Measurements from ENCODE around the gene LHPP.

Gene LHPP

GRCh38 chr10:124621637-124622036 lies 160.0 kb downstream of the LHPP start:
- DNase-seq (ENCODE audit: low read depth in 1 of 2, low spot score in 1 of 2) = no peak
- TF ChIP-seq JUND (IDR thresholded peaks at IDR 0.05; ENCODE audit: low read depth) = no peak
- in situ Hi-C loops (cut with HindIII; ENCODE audit: low pct_unique_long_range_greater_than_20kb, low sequenced_read_pairs) = no loop called here

DNA sequence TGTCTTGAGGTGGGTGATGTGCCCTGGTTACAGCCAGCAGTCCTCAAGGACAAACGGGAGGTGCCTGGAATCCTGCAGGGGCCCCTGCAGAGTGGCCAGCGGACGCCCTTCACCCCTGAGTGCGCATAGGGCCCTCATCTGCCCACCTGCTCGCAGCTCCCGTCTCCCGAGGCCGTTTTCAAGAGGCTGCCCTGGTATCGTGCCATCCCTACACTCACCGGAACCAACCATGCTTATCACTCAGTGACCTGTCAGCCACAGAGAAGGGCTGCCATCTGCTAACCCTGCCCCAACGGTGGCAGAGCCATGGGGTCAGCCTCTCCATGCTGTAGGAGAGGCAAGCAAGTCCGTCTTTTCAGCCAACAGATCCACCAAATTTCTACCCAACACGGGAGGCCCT lies 160.5 kb downstream of the LHPP start:
- no peak for DNase-seq (ENCODE audit: low read depth in 1 of 2, low spot score in 1 of 2)
- in situ Hi-C loops (cut with HindIII; ENCODE audit: low pct_unique_long_range_greater_than_20kb, low sequenced_read_pairs) = no loop called here
- TF ChIP-seq JUND (IDR thresholded peaks at IDR 0.05; ENCODE audit: low read depth) = no peak

- in situ Hi-C loops (cut with HindIII; ENCODE audit: low pct_unique_long_range_greater_than_20kb, low sequenced_read_pairs) = no loop called here
- DNase-seq (ENCODE audit: low read depth in 1 of 2, low spot score in 1 of 2) = no peak
- TF ChIP-seq JUND (IDR thresholded peaks at IDR 0.05; ENCODE audit: low read depth) = no peak
These were observed 161.4 kb downstream of the LHPP start for GRCh38 chr10:124622866-124623536.

DNA sequence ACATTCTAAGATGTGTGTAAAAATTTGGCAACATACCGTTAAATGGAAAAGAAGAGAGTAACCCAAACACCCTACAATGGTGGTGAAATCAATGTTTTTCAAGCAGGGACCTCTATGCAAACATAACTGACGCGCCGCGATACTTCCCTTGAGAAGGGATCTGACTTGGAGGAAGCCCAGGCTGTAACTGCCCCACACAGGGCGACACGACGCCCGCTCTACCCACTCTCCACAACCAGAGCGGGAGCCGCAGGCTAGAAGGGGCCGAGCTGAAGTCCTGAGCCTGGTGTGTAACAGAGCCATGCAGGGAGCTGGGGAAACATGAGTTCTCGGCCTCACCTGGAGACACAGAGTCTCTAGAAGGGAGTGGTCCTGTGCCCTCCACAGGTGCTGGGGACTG lies 162.4 kb downstream of the LHPP start:
- in situ Hi-C loops (cut with HindIII; ENCODE audit: low pct_unique_long_range_greater_than_20kb, low sequenced_read_pairs) = no loop called here

GRCh38 chr10:124624466-124624865 lies 162.8 kb downstream of the LHPP start:
- no peak for DNase-seq (ENCODE audit: low read depth in 1 of 2, low spot score in 1 of 2)
- in situ Hi-C loops (cut with HindIII; ENCODE audit: low pct_unique_long_range_greater_than_20kb, low sequenced_read_pairs) = no loop called here
- TF ChIP-seq JUND (IDR thresholded peaks at IDR 0.05; ENCODE audit: low read depth) = no peak

More for the DNA sequence above, 162.4 kb downstream of the LHPP start:
- DNase-seq (ENCODE audit: low read depth in 1 of 2, low spot score in 1 of 2) = no peak
- TF ChIP-seq JUND (IDR thresholded peaks at IDR 0.05; ENCODE audit: low read depth) = no peak

GRCh38 chr10:124624895-124625294 lies 163.3 kb downstream of the LHPP start:
- in situ Hi-C loops (cut with HindIII; ENCODE audit: low pct_unique_long_range_greater_than_20kb, low sequenced_read_pairs) = no loop called here
- no peak for TF ChIP-seq JUND (IDR thresholded peaks at IDR 0.05; ENCODE audit: low read depth)
- no peak for DNase-seq (ENCODE audit: low read depth in 1 of 2, low spot score in 1 of 2)

DNA sequence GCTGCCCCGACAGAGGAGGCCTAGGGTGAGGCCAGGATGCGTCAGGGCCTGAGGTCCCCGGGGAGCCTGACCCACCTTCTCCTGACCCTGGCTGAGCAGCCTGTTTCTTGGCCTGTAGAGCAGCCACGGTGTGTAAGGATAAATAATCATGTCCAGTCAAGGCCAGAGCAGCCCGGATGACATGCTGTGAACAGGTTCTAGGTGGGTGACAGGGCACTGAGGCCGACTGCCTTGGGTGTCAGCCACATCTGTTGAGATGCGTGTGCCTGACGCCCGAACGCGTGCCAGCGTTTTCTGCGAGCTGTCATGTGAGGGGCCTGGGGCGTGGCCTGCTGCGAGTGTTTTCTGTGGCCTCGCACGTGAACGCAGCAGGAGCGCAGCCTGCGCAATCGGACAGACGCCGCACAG lies 164.2 kb downstream of the LHPP start:
- in situ Hi-C loops (cut with HindIII; ENCODE audit: low pct_unique_long_range_greater_than_20kb, low sequenced_read_pairs) = no loop called here
- TF ChIP-seq JUND (IDR thresholded peaks at IDR 0.05; ENCODE audit: low read depth) = no peak
- no peak for DNase-seq (ENCODE audit: low read depth in 1 of 2, low spot score in 1 of 2)

GRCh38 chr10:124626759-124627380 lies 165.2 kb downstream of the LHPP start:
- TF ChIP-seq JUND (IDR thresholded peaks at IDR 0.05; ENCODE audit: low read depth) = no peak
- no peak for DNase-seq (ENCODE audit: low read depth in 1 of 2, low spot score in 1 of 2)
- in situ Hi-C loops (cut with HindIII; ENCODE audit: low pct_unique_long_range_greater_than_20kb, low sequenced_read_pairs) = no loop called here

DNA sequence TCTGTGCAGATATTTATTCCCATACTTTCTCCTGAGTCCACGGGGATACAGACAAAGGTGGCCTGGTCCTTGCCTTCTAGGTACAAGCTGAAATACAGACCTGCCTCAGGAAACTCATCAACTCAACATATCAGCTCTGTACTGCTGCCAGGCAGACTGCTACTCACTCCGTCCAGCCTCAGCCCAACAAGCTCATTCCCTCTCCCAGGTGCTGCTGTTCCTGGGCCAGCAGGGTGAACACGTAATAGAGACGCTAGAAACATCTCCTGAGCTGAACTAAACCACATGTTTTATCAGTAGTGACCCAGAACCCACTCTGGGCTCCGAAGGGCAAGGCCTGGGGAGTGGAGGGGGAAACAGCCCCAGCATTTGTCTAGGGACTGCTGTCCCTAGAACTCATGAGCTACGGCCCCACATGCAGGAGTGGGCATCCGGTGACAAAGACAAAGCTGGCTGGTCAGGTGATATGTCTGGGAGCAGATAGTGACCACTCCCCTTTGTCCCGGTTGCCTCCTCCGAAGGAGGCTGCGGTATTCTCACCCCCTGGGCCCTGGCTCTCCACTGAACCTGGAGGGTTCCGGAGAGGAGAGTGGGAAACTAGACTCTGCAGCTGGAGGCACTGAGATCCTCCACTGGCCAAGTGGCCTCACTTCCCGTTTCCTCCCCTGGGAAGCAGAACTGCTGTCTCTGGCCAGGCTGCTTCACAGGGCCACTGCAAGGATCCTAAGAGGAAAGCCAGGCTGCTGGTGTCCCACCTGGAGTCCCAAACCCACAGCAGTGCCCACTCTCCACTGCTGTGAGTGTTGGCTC lies 166.4 kb downstream of the LHPP start:
- in situ Hi-C loops (cut with HindIII; ENCODE audit: low pct_unique_long_range_greater_than_20kb, low sequenced_read_pairs) = no loop called here
- DNase-seq (ENCODE audit: low read depth in 1 of 2, low spot score in 1 of 2) = no peak
- TF ChIP-seq JUND (IDR thresholded peaks at IDR 0.05; ENCODE audit: low read depth) = no peak

DNA sequence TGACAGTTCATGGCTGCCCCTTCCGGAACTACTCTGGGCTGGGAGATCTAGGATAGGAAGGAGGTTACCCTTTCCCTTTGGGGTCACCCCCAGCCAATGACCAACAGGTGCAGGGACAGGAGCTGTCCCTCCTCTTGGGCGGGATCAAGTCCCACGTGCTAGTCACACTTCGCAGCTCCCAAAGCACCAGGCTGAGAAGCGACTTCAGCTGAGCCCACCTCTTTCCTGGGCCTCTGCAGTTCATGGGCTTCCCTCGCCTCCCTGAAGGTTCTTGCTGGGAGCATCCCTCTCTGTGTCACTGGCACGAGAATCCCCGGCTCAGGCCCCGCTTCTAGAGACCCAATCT lies 167.0 kb downstream of the LHPP start:
- TF ChIP-seq JUND (IDR thresholded peaks at IDR 0.05; ENCODE audit: low read depth) = no peak
- no peak for DNase-seq (ENCODE audit: low read depth in 1 of 2, low spot score in 1 of 2)
- in situ Hi-C loops (cut with HindIII; ENCODE audit: low pct_unique_long_range_greater_than_20kb, low sequenced_read_pairs) = no loop called here

DNA sequence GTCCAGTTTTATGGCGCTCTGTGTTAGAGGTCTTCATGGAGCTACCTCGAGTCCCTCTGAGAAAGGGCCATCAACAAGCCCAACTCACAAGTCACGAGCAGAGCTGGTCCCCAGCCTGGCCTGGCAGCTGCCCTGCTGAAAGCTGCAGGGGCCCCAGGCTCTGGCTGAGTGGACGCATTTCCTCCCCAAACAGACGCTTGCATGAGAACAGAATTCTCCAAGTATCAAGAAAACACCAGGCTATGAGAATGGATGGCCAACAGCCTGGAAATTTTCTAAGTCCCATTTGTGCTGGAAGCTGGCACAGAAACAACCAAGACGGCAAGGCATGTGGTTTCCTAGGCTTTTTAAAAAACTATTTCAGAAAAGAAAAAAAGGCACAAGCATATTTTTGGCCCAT lies 167.8 kb downstream of the LHPP start:
- in situ Hi-C loops (cut with HindIII; ENCODE audit: low pct_unique_long_range_greater_than_20kb, low sequenced_read_pairs) = no loop called here

GRCh38 chr10:124629842-124630241 lies 168.2 kb downstream of the LHPP start:
- in situ Hi-C loops (cut with HindIII; ENCODE audit: low pct_unique_long_range_greater_than_20kb, low sequenced_read_pairs) = no loop called here
- no peak for DNase-seq (ENCODE audit: low read depth in 1 of 2, low spot score in 1 of 2)
- no peak for TF ChIP-seq JUND (IDR thresholded peaks at IDR 0.05; ENCODE audit: low read depth)

More for the DNA sequence above, 167.8 kb downstream of the LHPP start:
- TF ChIP-seq JUND (IDR thresholded peaks at IDR 0.05; ENCODE audit: low read depth) = no peak
- DNase-seq (ENCODE audit: low read depth in 1 of 2, low spot score in 1 of 2) = no peak

- no peak for TF ChIP-seq JUND (IDR thresholded peaks at IDR 0.05; ENCODE audit: low read depth)
These were observed 168.9 kb downstream of the LHPP start for GRCh38 chr10:124630551-124630950.

More at GRCh38 chr10:124630551-124630950, 168.9 kb downstream of the LHPP start:
- no peak for DNase-seq (ENCODE audit: low read depth in 1 of 2, low spot score in 1 of 2)
- in situ Hi-C loops (cut with HindIII; ENCODE audit: low pct_unique_long_range_greater_than_20kb, low sequenced_read_pairs) = no loop called here

All from T47D (cell line).